Kidney (tissue), 14 donors: ENCODE results near the gene POLG. TPM values are rescaled to one million over a fixed set of nuclear protein-coding genes. Genes with fewer than 3 reads are reported as not detected.

Experiments used
- DNase-seq, 5 donors: peaks; one replicate each; pipeline ENCODE4 v3.0.0-alpha.2; 2013 to 2020
- FAIRE-seq: peaks from 2 replicates; lab custom pipeline; 2012; peaks lifted over from hg19 to GRCh38; lab: Jason Lieb, UNC
- H3K27ac ChIP-seq, 2 donors: one replicate each; pipeline ENCODE4 v1.7.0; 2013; ENCODE audit warnings: low read depth in 2 of 2, low read length in 2 of 2, inconsistent platforms in 1 of 2
- H3K27me3 ChIP-seq: one replicate; pipeline ENCODE4 v1.7.1; 2013; ENCODE audit warnings: low read length, inconsistent platforms; ENCODE audit not compliant: control insufficient read depth, insufficient read depth
- H3K36me3 ChIP-seq, 3 donors: one replicate each; pipeline versions ENCODE4 v1.7.0 to v1.7.1; 2013; ENCODE audit warnings: low read length in 3 of 3, control low read depth in 1 of 3, inconsistent platforms in 1 of 3; ENCODE audit not compliant: insufficient read depth in 3 of 3, control insufficient read depth in 2 of 3
- H3K4me1 ChIP-seq, 3 donors: one replicate each; pipeline versions ENCODE4 v1.7.0 to v1.7.1; 2013; ENCODE audit warnings: low read length in 3 of 3, inconsistent platforms in 1 of 3, low read depth in 1 of 3; ENCODE audit not compliant: control insufficient read depth in 2 of 3, insufficient read depth in 2 of 3
- H3K4me3 ChIP-seq, 3 donors: one replicate each; pipeline versions ENCODE4 v1.7.0 to v1.8.1; 2013; ENCODE audit warnings: low read length in 3 of 3, control low read depth in 1 of 3, inconsistent platforms in 1 of 3
- H3K9ac ChIP-seq, 3 donors: one replicate each; pipeline versions ENCODE4 v1.7.0 to v1.7.1; 2013; ENCODE audit warnings: low read length in 3 of 3, control low read depth in 1 of 3, inconsistent platforms in 1 of 3
- H3K9me3 ChIP-seq, 3 donors: one replicate each; pipeline versions ENCODE4 v1.7.0 to v1.7.1; 2013; ENCODE audit warnings: low read length in 3 of 3, control low read depth in 1 of 3, inconsistent platforms in 1 of 3; ENCODE audit not compliant: control insufficient read depth in 2 of 3, insufficient read depth in 1 of 3
- CTCF ChIP-seq: IDR thresholded peaks from 3 replicates; pipeline ENCODE4 v1.5.1; 2012; ENCODE audit warnings: mild to moderate bottlenecking, moderate library complexity, borderline replicate concordance; ENCODE audit not compliant: insufficient read depth; ENCODE audit errors: extremely low read depth
- intact Hi-C: fragments of 100-400 bp; cut with DNase I; formaldehyde crosslinking; loops from one replicate; pipeline ENCODE4 v1.11.1; 2022
- polyA plus RNA-seq: library from polyadenylated mRNA; stranded (reverse); fragments of 350-450 nt; fragmentation: Illumina TruSeq; extraction: RNeasy Lipid Tissue Mini Kit (QIAGEN cat#74804); gene quantifications from one replicate; pipeline ENCODE4 v1.2.3, GENCODE V29; 2014; ENCODE audit warnings: low read depth, low replicate concordance; ENCODE audit not compliant: insufficient read depth
- total RNA-seq: library from RNA; stranded (reverse); fragmentation: NEBNext Ultra II Directional; extraction: Animal tissue kit (Norgen Biotek cat#: 25700); gene quantifications from one replicate; pipeline ENCODE4 v1.2.1, GENCODE V29; 2021
- donor health status: control.
- donor health status: control.
- donor health status: control.
- donor health status: control.
- donor health status: control.
- donor health status: DM: yes; HTN: yes; CAD: no.
- donor health status: Normal renal cell carcinoma (clear cell type).

The POLG gene
- total and polyA plus RNA-seq, 2 donors from 2014 or later: 28.6 to 72.4 TPM

GRCh38 chr15:89341316-89342005 lies 6.8 kb upstream of the POLG start:
- H3K9me3 ChIP-seq: no peaks in the 10 kb centered on the region
- DNase-seq (peak in 4 of 5 donors; percentile 54 to 87 (median 62)), FAIRE-seq (no peak)
- no peak for TF ChIP-seq CTCF
- intact Hi-C loops: no loop called here
- H3K36me3 ChIP-seq: no peaks in the 10 kb centered on the region
- no peak overlapping the region for H3K4me3 ChIP-seq
- no peaks in the 10 kb centered on the region for H3K27me3 ChIP-seq
- H3K27ac ChIP-seq: no peak overlapping the region
- H3K9ac ChIP-seq: no peak overlapping the region
- peaks cover 0 to 4% (median 0%) of the 10 kb centered on the region in 3 donors for H3K4me1 ChIP-seq

GRCh38 chr15:89340573-89340972 lies 5.9 kb upstream of the POLG start:
- H3K4me1 ChIP-seq: peaks cover 0 to 6% (median 0%) of the 10 kb centered on the region in 3 donors
- FAIRE-seq (no peak), DNase-seq (no peak)
- no peaks in the 10 kb centered on the region for H3K9me3 ChIP-seq
- intact Hi-C loops: no loop called here
- no peaks in the 10 kb centered on the region for H3K36me3 ChIP-seq
- H3K27ac ChIP-seq: no peak overlapping the region
- H3K4me3 ChIP-seq: no peak overlapping the region
- no peak for TF ChIP-seq CTCF
- no peaks in the 10 kb centered on the region for H3K27me3 ChIP-seq
- H3K9ac ChIP-seq: no peak overlapping the region

- FAIRE-seq (no peak), DNase-seq (no peak)
- Histone ChIP-seq H3K36me3 (peaks cover 0 to 1% (median 0%) of the 10 kb centered on the region in 3 donors), H3K27me3 (no peaks in the 10 kb centered on the region), H3K4me1 (peaks cover 0 to 16% (median 0%) of the 10 kb centered on the region in 3 donors), H3K9ac (no peak overlapping the region), H3K9me3 (no peaks in the 10 kb centered on the region), H3K27ac (no peak overlapping the region), H3K4me3 (no peak overlapping the region)
- no peak for TF ChIP-seq CTCF
- intact Hi-C loops: no loop called here
Measured at GRCh38 chr15:89338036-89338435, 3.4 kb upstream of the POLG start.
